Psoas muscle (tissue), 8 donors: Measurements from ENCODE around the gene PARVG. TPM values are rescaled to one million over a fixed set of nuclear protein-coding genes. Genes with fewer than 3 reads are reported as not detected.

Source experiments
- ATAC-seq, 4 donors: fragments of 200-7000 bp; cut with Tn5 transposase; one replicate each; pipeline ENCODE4 v1.9.1; 2020; ENCODE audit warnings: moderate library complexity in 3 of 4, mild to moderate bottlenecking in 2 of 4
- DNase-seq, 2 donors: peaks; one replicate each; pipeline ENCODE4 v3.0.0-alpha.2; 2020
- H3K27ac ChIP-seq: fragments of 200-600 bp; one replicate; pipeline ENCODE4 v1.8.0; 2022
- H3K27me3 ChIP-seq, 3 donors: fragments of 200-600 bp in 1 of 3; one replicate each; pipeline versions ENCODE4 v1.6.1 to v1.8.0; 2013 to 2022; ENCODE audit warnings: low read length in 2 of 3, mild to moderate bottlenecking in 2 of 3, moderate library complexity in 1 of 3; ENCODE audit not compliant: insufficient read depth in 3 of 3
- H3K36me3 ChIP-seq, 2 donors: fragments of 200-600 bp in 1 of 2; one replicate each; pipeline versions ENCODE4 v1.6.1 to v1.8.0; 2013 to 2022; ENCODE audit warnings: low read depth in 1 of 2, mild to moderate bottlenecking in 1 of 2, moderate library complexity in 1 of 2; ENCODE audit not compliant: insufficient read depth in 1 of 2
- H3K4me1 ChIP-seq: fragments of 200-600 bp; one replicate; pipeline ENCODE4 v1.8.0; 2022
- H3K4me3 ChIP-seq: fragments of 200-600 bp; one replicate; pipeline ENCODE4 v1.8.0; 2022; ENCODE audit warnings: mild to moderate bottlenecking
- H3K9me3 ChIP-seq: fragments of 200-600 bp; one replicate; pipeline ENCODE4 v1.8.0; 2022
- CTCF ChIP-seq: fragments of 200-600 bp; IDR thresholded peaks from one replicate; pipeline ENCODE4 v1.8.0; 2022; ENCODE audit warnings: antibody characterized with exemption
- WGBS, 3 donors: extraction: QIAGEN DNeasy Blood & Tissue Kit; methylation state at CpG; one replicate each; pipeline versions ENCODE4 v1.1.6 to v1.1.7; 2013; 5-methylcytosine and 5-hydroxymethylcytosine counted together
- intact Hi-C, 2 donors: fragments of 100-400 bp; cut with DNase I; formaldehyde crosslinking; loops; one replicate each; pipeline versions ENCODE4 v1.11.0 to v1.14.2; 2022
- polyA plus RNA-seq, 3 donors: library from polyadenylated mRNA; stranded (reverse); fragments of 200-250 nt; gene quantifications; one replicate each; pipeline ENCODE4 v1.2.3, GENCODE V29; 2013
- total RNA-seq, 4 donors: library from RNA; stranded (reverse); fragmentation: NEBNext Ultra II Directional in 2 of 4; extraction: Animal tissue kit (Norgen Biotek cat#: 25700) in 2 of 4; gene quantifications; one replicate each; pipeline versions ENCODE4 v1.2.1 to v1.2.4, GENCODE V29; 2021 to 2023
- donor health status: healthy with polysubstance abuse.
- donor health status: DM: no; HTN: no; CAD: no; lungs with moderate emphysema.
- donor health status: Bipolar disorder and iron deficiency.
- donor health status: healthy.
- donor health status: DM: yes; HTN: yes; CAD: no.
- donor health status: DM: no; HTN: no; CAD: no.
- donor health status: DM: no; HTN: no; CAD: no.
- donor health status: DM: yes; HTN: yes; CAD: no.

PARVG gene
- total and polyA plus RNA-seq, 7 donors = 0.77 to 3.2 (median 1.5) TPM

- no peak overlapping the region for H3K27ac ChIP-seq
- no peaks in the 10 kb centered on the region for H3K4me1 ChIP-seq
- WGBS, 3 donors = 70 to 76% (median 73%) methylated on average over 21 of the region's 21 CpGs
- no peak overlapping the region for H3K4me3 ChIP-seq
- ATAC-seq (no peak), DNase-seq (no peak)
- intact Hi-C loops = no loop called here
- H3K36me3 ChIP-seq = no peaks in the 10 kb centered on the region
- no peaks in the 10 kb centered on the region for H3K9me3 ChIP-seq
- TF ChIP-seq CTCF = no peak
- H3K27me3 ChIP-seq = peaks cover 0 to 16% (median 7%) of the 10 kb centered on the region in 3 donors
Measured at GRCh38 chr22:44219101-44219870, 38.6 kb downstream of the PARVG start.

DNA sequence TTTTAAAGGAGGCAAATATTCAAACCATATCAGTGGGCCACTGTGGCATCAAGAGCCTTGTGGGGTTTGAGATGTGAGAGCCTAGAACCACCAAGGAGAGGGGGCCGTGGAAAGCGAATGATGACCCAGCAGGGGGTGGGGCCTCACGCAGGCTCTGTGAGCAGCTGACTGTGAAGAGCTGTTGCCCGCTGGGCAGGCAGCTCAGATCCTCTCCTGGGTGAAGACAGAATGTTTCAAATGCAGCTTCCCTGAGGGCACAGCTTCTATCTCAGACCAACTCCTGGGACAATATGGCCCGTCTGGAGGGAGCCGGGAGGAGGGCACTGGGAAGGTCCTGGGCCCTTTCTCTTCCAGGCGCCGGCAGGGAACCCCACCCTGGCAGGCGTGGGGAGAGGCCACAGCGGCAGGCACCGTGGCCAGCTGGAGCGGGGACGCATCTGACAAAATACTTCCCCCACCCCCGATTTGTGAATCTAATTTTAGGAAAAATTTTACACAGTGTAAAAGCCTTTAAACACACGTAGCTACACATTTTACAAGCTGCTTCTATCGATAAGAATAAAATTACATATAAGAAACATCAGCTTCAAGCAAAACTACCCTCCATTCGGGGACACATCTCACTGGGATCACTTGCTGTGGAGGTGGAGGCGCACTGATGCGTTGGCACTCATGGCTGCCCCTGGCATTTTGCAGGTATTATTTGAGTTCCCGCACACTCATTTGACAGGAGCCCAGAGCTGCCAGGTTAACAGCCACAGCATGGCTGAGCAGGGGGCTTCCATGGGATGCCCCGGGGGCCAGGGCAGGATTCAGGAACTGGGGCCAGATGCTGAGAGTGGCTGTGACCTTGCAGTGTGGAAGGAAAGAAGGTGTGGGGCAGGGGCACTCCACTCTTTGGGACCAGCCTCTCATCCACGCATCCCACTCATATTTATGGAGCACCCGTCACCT lies 40.3 kb downstream of the PARVG start:
- Histone ChIP-seq H3K9me3 (no peaks in the 10 kb centered on the region), H3K4me1 (no peaks in the 10 kb centered on the region), H3K36me3 (no peaks in the 10 kb centered on the region), H3K27ac (no peak overlapping the region), H3K4me3 (no peak overlapping the region), H3K27me3 (peaks cover 0 to 16% (median 5%) of the 10 kb centered on the region in 3 donors)
- ATAC-seq (no peak), DNase-seq (no peak)
- WGBS, 3 donors = 61 to 67% (median 63%) methylated on average over 23 of the region's 23 CpGs
- intact Hi-C loops = no loop called here
- TF ChIP-seq CTCF = no peak

DNA sequence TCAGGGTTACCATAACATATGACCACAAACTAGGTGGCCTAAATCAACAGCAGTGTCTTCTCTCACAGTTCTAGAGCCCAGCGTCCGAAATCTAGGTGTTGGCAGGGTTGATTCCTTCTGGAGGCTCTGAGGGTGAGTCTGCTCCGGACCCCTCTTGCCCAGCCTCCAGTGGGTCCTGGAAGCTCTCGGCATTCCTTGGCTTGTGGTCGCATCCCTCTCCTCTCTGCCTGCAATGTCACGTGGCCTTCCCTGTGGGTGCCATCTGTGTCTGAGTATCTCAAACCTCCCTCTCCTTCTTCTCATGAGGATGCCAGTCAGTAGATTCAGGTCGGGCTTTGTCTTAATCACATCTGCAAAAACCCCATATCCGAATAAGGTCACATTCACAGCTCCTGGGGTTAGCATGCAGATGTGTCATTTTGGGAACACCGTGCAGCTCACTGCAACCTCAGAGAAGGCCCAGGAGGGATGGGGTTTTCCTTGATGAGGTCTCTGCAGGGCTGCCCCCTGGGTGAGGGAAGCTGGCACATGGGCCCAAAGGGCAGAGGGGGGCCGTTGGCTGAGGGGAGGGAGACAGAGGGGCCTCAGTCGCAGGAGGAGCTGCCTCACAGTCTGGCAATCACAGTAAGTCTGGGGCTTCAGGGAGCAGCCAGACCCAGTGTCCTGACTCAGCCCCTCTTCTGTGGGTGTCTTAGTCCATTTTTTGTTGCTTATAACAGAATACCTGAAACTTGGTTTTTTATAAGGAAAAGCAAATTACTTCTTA lies 41.2 kb downstream of the PARVG start:
- ATAC-seq (no peak), DNase-seq (no peak)
- intact Hi-C loops = no loop called here
- peaks cover 0 to 20% (median 5%) of the 10 kb centered on the region in 3 donors for H3K27me3 ChIP-seq
- no peaks in the 10 kb centered on the region for H3K9me3 ChIP-seq
- 83 to 91% (median 85%) methylated on average over 11 of the region's 11 CpGs for WGBS, 3 donors
- H3K27ac ChIP-seq = no peak overlapping the region
- no peak overlapping the region for H3K4me3 ChIP-seq
- no peaks in the 10 kb centered on the region for H3K4me1 ChIP-seq
- no peaks in the 10 kb centered on the region for H3K36me3 ChIP-seq
- no peak for TF ChIP-seq CTCF

- no peaks in the 10 kb centered on the region for H3K36me3 ChIP-seq
- no peak for TF ChIP-seq CTCF
- H3K27me3 ChIP-seq = peaks cover 0 to 20% (median 3%) of the 10 kb centered on the region in 3 donors
- intact Hi-C loops = no loop called here
- ATAC-seq (no peak), DNase-seq (no peak)
- no peaks in the 10 kb centered on the region for H3K4me1 ChIP-seq
- H3K4me3 ChIP-seq = no peak overlapping the region
- 28 to 38% (median 32%) methylated on average over 12 of the region's 12 CpGs for WGBS, 3 donors
- H3K27ac ChIP-seq = no peak overlapping the region
- peaks cover 10% of the 10 kb centered on the region for H3K9me3 ChIP-seq
Measured at GRCh38 chr22:44224166-44224565, 43.4 kb downstream of the PARVG start.
